ENCODE data around the gene TTC27.

GRCh38 chr2:32863803-32864202 lies 236.0 kb downstream of the TTC27 start:
- no peak for TF ChIP-seq EZH2phosphoT487 (IDR thresholded peaks at IDR 0.05; ENCODE audit: borderline replicate concordance, low read depth, low read length)
- TF ChIP-seq CTCF (conservative IDR thresholded peaks at IDR 0.05; ENCODE audit: low read length): no peak

All from OCI-LY7 (cell line).